Esophagus squamous epithelium (tissue), 4 donors: ENCODE results near the gene CCDC15.
"Not testable (repeated sequence)": the region's sequence is repeated elsewhere in the genome, so short reads cannot be mapped to it uniquely, and the experiment has no call there.

Experiments
- POLR2A ChIP-seq, 4 donors: fragments of 450-650 bp; IDR thresholded peaks; one replicate each; pipeline ENCODE4 v1.6.1; 2017; ENCODE audit warnings: antibody characterized with exemption in 4 of 4, mild to moderate bottlenecking in 4 of 4, moderate library complexity in 3 of 4
- TF ChIP-seq, protein P1 (sequence below), 6 experiments: fragments of 450-650 bp in 4 of 6; fragments of 200-600 bp in 2 of 6; sonication (generic) in 2 of 6; IDR thresholded peaks; one replicate each; pipeline ENCODE4 v1.5.1; 2016 to 2019; ENCODE audit warnings: antibody characterized with exemption in 6 of 6, mild to moderate bottlenecking in 4 of 6, moderate library complexity in 4 of 6

DNA sequence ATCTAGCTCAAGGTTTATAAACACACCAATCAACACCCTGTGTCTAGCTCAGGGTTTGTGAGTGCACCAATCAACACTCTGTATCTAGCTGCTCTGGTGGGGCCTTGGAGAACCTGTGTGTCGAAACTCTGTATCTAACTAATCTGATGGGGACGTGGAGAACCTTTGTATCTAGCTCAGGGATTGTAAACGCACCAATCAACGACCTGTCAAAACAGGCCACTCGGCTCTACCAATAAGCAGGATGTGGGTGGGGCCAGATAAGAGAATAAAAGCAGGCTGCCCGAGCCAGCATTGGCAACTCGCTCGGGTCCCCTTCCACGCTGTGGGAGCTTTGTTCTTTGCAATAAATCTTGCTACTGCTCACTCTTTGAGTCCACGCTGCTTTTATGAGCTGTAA lies 136.1 kb downstream of the CCDC15 start:
- TF ChIP-seq POLR2A (IDR thresholded peaks at IDR 0.05): not testable (repeated sequence)
- TF ChIP-seq, protein P1, sequence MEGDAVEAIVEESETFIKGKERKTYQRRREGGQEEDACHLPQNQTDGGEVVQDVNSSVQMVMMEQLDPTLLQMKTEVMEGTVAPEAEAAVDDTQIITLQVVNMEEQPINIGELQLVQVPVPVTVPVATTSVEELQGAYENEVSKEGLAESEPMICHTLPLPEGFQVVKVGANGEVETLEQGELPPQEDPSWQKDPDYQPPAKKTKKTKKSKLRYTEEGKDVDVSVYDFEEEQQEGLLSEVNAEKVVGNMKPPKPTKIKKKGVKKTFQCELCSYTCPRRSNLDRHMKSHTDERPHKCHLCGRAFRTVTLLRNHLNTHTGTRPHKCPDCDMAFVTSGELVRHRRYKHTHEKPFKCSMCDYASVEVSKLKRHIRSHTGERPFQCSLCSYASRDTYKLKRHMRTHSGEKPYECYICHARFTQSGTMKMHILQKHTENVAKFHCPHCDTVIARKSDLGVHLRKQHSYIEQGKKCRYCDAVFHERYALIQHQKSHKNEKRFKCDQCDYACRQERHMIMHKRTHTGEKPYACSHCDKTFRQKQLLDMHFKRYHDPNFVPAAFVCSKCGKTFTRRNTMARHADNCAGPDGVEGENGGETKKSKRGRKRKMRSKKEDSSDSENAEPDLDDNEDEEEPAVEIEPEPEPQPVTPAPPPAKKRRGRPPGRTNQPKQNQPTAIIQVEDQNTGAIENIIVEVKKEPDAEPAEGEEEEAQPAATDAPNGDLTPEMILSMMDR (IDR thresholded peaks at IDR 0.05): not testable (repeated sequence)
